ENCODE results near the gene MTMR12. TPM values are rescaled to one million over a fixed set of nuclear protein-coding genes. Genes with fewer than 3 reads are reported as not detected.

MTMR12 gene
- total and polyA plus RNA-seq, 2 experiments from 2014 or later = 18.3 to 51.6 TPM

GRCh38 chr5:32263684-32264083 is 49.1 kb downstream of the MTMR12 start:
- Histone ChIP-seq H3K9me2 (ENCODE audit: insufficient read depth) (no peaks in the 10 kb centered on the region), H3K4me1 (ENCODE audit: insufficient read depth) (no peaks in the 10 kb centered on the region), H4K20me1 (replicated peaks; ENCODE audit: insufficient read depth) (0 out of 2 replicates have a peak, but pooled peaks cover 3% of the 10 kb centered on the region), H2AFZ (no peak overlapping the region), H3K36me3 (ENCODE audit: insufficient read depth) (peaks cover 40% of the 10 kb centered on the region), H3K4me2 (no peak overlapping the region), H3K4me3 (no peak overlapping the region), H3K27ac (ENCODE audit: low read depth) (no peak overlapping the region), H3K27me3 (ENCODE audit: insufficient read depth) (no peaks in the 10 kb centered on the region), H3F3A (replicated peaks; ENCODE audit: low read depth) (peaks cover 5% of the 10 kb centered on the region; the same call in 1 of the 2 replicates), H3K79me2 (replicated peaks; ENCODE audit: insufficient read depth) (no peaks in the 10 kb centered on the region)
- DNase-seq (ENCODE audit: low spot score) = no peak
- Mint-ChIP-seq H3K4me1 (peaks cover 6% of the 10 kb centered on the region), H3K9me3 (no peaks in the 10 kb centered on the region), H3K27ac (no peak overlapping the region), H3K36me3 (ENCODE audit: low read depth) (peaks cover 90% of the 10 kb centered on the region), H3K27me3 (ENCODE audit: insufficient read depth, low read depth, poor library complexity) (peaks cover 3% of the 10 kb centered on the region), H3K4me3 (no peak overlapping the region)
- ATAC-seq = no peak
- no peak for TF ChIP-seq ZNF114 (CRISPR knock-in tag; IDR thresholded peaks at IDR 0.05)
- TF ChIP-seq ZNF462 (CRISPR knock-in tag; IDR thresholded peaks at IDR 0.05) = no peak
- TF ChIP-seq CREB1 (CRISPR knock-in tag; IDR thresholded peaks at IDR 0.05; ENCODE audit: low read depth) = no peak
- TF ChIP-seq ETS1 (IDR thresholded peaks at IDR 0.05) = no peak
- no peak for TF ChIP-seq EZH2phosphoT487 (IDR thresholded peaks at IDR 0.05; ENCODE audit: unreplicated experiment)
- no peak for TF ChIP-seq POLR2AphosphoS5 (IDR thresholded peaks at IDR 0.05; ENCODE audit: low read depth)
- TF ChIP-seq ZNF331 (CRISPR knock-in tag; IDR thresholded peaks at IDR 0.05; ENCODE audit: low read depth) = no peak
- TF ChIP-seq NANOG (IDR thresholded peaks at IDR 0.05; ENCODE audit: borderline replicate concordance) = no peak
- no peak for TF ChIP-seq CTCF (conservative IDR thresholded peaks at IDR 0.05; ENCODE audit: low read depth in 2 of 2)
- no peak for TF ChIP-seq STAT1 (IDR thresholded peaks at IDR 0.05; ENCODE audit: unreplicated experiment)

Measured in GM23338 (cell line).